ENCODE results near the gene ADK.
"Not testable (repeated sequence)": the region's sequence is repeated elsewhere in the genome, so short reads cannot be mapped to it uniquely, and the experiment has no call there.

ADK gene

DNA sequence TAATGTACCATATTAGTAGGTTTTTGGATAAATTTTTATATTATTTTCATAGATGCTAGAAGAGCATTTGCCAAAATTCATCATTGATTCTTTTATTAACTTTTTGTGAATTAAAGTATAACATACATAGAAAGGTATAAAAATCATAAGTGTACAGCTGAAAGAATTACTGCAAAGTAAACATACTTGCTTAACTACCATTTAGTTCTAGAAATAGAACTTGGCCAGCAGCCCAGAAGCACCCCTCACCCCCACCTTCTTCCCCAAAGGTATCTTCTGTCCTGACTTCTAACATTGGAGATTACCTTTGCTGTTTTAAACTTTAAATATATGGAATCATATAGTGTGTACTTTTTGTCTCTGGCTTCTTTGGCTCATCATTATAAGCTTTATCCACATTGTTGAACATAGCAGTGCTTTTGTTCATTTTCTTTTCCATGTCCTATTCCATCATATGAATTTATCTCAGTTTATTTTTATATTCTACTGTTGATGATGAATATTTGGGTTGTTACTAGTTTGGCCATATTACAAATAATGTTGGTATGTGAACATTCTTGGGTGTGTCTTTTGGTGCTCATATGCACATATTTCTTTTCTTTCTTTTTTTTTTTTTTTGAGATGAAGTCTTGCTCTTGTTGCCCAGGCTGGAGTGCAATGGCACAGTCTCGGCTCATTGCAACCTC, 142.8 kb downstream of the ADK start:
- in situ Hi-C loops (cut with MboI; ENCODE audit: low sequenced_read_pairs), result no loop called here

DNA sequence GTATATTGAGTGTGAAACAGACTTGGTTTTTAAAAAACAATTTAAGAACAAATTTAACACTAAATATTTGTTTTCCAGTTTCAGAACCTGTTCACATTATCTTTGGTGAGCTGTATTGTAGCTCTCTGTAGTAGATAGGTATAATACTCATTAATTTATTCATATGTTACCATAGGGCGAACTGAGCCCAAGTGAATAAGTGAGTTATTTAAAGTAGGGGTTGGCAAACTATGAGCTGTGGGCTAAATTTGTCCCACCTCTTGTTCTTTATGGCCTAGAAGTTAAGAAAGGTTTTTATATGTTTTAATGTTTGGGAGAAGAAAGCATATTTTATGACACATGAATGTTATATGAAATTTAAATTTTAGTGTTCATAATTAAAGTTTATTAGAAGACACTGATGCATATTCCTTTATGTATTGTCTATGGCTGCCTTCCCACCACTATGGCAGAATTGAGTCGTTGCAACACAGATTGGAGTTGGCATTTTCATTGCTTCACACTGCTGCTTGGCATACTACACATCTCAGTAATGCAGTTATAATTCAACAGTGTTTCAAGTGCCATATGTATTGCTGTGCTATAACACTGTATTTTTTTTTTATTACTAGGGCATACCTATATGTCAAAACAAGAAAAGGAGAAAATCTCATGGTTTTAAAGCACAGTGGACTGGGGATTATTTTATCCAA, 146.5 kb downstream of the ADK start:
- in situ Hi-C loops (cut with MboI; ENCODE audit: low sequenced_read_pairs), result no loop called here

DNA sequence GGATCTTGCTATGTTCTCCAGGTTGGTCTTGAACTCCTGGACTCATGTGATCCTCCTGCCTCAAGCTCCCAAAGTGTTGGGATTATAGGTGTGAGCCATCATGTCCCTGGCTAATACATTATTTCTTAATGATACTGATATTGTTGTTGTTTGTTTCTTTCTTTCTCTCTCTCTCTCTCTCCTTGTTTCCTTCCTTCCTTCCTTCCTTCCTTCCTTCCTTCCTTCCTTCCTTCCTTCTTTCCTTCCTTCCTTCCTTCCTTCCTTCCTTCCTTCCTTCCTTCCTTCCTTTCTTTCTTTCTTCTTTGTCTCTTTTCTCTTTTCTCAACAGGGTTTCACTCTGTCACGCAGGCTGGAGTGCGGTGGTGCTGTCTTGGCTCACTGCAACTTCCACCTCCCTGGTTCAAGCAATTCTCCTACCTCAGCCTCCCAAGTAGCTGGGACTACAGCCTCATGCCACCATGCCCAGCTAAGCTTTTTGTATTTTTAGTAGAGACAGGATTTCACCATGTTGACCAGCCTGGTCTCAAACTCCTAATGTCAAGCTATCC, 149.1 kb downstream of the ADK start:
- in situ Hi-C loops (cut with MboI; ENCODE audit: low sequenced_read_pairs), result not testable (repeated sequence)

DNA sequence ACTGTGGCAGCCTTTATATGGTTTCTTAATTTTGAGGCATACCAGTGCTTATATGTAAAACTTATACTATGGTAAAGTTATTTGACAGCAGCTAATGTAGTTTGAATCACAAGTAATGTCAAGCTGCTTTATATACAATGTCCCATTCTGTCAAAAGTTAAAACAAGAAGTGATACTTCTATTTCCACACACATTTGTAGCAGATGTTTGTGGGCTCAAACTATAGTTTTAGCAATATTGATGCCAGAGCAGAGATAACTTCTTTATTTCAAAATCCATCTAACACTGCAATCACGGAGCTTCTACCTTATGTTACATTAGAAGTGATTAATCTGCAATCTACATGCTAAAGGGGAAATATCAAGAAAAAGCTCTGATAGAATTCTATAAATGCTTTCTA, 149.6 kb downstream of the ADK start:
- in situ Hi-C loops (cut with MboI; ENCODE audit: low sequenced_read_pairs), result no loop called here

DNA sequence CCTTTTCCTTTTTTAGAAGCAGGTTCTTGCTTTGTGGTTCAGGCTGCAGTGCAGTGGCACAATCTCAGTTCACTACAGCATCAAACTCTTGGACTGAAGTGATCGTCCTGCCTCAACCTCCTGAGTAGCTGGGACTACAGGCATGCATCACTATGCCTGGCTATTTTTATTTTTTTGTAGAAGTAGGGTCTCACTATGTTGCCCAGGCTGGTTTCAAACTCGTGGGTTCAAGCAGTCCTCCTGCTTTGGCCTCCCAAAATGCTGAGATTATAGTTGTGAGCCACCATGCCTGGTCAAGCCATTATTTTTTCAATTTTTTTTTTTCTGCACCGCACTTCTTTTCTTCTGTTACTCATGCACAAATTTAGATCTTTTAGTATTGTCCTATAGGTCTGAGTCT, 154.7 kb downstream of the ADK start:
- in situ Hi-C loops (cut with MboI; ENCODE audit: low sequenced_read_pairs), result no loop called here

DNA sequence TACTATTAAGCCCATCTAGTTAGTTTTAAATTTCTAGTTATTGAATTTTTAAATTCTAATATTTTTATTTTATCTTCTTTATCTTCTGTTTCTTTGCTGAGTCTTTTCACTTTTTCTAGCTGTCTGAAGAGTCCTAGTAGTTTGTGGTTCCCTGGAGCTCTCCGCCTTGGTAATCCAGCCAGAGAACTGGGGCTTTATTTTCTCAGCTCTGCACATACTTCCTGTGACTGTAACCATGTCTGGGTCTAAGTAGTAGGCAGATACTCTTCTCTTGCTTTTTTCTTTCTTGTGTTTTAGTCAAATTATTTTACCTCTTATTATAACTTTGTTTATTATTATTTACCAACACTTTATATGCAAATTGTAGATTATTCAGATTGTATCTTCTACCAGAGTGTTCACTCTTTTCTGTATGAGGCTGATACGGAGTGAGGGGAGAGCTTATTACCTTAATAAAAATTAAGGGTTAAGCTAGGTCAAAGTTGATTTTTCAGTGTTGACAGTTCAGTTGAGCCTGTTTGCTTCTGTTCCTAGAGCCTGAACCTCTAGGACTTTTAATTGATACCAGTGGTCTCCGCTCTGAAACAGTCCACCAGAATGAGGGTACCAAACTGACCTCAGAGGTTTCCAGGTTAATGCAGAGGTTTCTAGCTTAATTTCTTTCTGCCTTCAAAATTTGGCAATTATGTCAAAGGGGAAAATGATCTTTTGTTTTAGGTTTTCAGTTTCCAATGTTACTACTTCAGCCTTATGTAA, 155.4 kb downstream of the ADK start:
- in situ Hi-C loops (cut with MboI; ENCODE audit: low sequenced_read_pairs), result no loop called here

DNA sequence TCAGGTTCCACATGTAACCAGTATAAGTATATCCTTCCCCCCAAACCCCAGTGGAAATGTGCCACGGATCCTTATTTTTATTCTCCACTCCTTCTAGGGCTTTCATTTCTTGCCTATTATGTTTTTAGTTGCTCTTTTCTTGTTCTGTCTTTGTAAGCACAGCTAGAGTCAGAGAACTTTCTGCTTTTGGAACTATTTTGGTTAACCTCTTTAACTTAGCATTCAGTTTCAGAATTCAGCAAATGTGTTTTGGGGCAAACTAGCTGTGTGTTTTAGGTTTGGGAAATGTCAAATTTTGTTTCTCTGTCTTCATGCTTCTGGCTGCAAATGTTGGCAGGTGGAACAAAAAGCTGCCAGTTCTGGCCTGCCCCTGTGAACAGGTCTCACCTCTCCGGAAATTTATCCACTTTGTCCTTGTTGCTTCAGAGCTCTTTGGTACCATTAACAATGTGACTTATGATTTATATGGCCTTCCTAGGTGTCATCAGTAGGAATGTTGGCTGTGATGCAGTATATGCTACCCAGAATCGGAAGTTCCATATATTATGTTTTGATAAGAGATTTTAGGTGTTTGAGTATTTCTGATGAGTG, 156.1 kb downstream of the ADK start:
- in situ Hi-C loops (cut with MboI; ENCODE audit: low sequenced_read_pairs), result no loop called here

DNA sequence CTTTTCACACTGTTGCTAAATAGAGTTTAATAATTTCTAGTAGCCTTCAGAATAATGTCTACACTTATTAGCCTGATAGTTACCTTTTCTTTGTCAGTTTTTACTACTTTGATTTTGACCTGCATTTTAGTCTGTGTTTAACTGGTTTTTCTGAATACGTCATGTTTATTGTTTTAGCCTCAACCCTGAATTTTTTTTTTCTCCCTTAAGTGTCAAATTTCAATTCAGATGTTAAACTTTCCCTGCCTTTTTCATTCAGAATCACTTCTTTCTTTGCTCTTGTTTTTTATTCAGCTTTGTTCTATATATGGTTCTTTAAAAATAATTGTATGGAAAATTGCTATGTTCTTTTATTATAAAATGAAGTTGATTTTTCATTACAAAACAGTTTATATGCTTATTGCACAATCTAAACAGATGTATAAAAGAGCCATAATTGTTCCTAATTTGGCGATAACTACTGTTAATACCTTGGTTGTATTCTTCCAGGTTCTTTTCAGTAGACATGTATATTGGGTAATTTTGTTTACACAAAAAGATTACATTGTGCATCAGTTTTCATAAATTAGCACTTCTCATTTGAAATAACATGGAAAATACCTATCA, 159.7 kb downstream of the ADK start:
- in situ Hi-C loops (cut with MboI; ENCODE audit: low sequenced_read_pairs), result no loop called here

DNA sequence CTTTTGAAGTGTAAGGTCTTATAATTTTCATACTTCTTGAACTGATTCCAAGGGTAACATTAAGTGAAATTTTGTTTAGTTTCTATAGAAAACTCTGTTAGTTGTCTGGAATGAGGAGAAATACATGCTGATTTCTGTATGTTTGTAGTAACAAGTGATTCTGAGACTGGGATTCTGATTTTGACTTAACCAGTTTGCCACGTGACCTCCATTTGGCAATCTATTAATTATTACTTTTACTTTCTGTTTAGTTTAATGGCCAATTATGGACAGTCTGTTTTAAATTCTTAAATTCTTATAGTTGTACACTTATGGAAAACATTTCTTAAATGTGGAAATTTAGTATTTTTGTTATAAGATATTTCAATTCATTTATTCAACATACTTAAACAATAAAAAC, 163.1 kb downstream of the ADK start:
- in situ Hi-C loops (cut with MboI; ENCODE audit: low sequenced_read_pairs), result no loop called here

DNA sequence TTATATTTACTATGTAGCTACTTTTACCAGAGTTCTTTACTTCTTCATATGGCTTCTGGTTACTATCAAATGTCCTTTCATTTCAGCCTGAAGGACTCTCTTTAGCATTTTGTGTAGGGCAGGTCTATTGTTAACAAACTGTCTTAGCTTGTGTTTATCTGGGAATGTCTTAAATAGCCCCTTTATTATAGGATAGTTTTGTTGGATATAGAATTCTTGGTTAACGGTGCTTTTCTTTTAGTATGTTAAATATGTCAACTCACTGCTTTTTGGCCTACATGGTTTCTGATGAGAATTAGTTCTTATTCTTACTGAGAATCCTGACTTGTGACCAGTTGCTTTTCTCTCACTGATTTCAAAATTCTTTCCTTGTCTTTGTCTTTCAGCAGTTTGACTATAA, 169.0 kb downstream of the ADK start:
- in situ Hi-C loops (cut with MboI; ENCODE audit: low sequenced_read_pairs), result no loop called here

DNA sequence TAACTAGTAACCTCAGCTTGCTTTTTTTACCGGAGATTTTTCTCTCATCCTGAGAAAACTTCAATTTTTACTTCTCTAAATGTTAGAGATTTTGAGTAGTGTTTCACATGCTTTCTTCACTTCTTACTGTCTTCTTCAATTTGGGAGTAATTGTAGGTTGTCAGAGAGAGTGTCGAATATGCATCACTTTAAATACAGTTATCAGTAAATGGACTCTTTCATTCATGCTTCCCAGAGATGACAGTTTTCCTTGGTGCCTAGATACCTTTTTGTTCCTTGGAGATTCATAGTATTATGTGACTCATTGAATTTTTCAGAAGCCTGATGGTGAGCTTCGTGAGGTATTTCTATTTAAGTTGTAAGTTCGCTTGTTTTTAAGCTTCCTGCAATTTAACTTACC, 169.7 kb downstream of the ADK start:
- in situ Hi-C loops (cut with MboI; ENCODE audit: low sequenced_read_pairs), result no loop called here

DNA sequence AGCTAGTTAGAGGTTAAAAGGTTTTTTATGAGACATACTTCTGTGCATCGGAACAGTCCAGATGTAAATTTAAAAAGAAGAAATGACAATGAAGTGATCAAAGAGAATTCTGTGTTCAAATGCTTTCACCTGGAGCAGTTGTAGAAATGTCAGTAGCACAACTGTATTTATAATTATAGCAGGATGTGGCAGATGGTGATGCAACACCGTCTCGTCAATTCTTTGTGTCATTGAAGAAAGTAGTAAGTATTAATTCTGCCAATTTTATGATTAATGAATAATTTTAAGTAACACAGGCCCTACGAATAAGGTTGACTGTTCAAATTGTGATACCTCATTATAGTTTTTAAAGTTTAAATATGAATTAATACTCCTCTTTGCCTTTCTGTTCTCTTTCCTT, 171.1 kb downstream of the ADK start:
- in situ Hi-C loops (cut with MboI; ENCODE audit: low sequenced_read_pairs), result no loop called here

DNA sequence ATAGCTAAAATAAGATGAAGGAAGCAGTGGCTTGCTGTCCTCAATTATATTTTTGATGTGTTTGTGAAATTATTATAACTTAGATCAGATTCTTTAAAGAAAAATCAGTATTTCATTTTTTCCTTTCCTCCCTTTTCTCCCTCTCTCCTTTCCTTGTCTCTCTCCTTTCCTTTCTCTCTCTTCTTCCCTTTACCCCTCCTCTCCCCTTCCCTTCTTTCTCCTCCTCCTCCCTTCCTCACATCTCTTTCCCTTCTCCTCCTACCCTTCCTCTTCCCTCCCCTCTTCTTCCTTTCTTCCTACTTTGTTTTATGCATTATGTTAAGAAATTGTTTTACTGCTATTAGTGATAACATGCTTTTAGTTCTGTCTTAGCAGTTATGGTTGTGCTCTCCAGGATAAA, 171.5 kb downstream of the ADK start:
- in situ Hi-C loops (cut with MboI; ENCODE audit: low sequenced_read_pairs), result no loop called here

DNA sequence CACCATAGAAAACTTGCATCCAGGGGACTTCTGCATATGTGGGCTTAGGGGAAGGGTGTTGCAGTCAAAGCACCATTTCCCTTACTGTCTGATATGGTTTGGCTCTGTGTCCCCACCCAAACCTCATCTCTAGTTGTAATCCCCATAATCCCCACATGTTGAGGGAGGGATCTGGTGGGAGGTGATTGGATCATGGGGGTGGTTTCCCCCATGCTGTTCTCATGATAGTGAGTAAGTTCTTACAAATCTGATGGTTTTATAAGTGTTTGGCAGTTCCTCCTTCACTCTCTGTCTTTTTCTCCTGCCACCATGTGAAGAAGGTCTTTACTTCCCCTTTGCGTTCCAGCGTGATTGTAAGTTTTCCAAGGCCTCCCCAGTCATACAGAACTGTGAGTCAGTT, 177.4 kb downstream of the ADK start:
- in situ Hi-C loops (cut with MboI; ENCODE audit: low sequenced_read_pairs), result no loop called here

DNA sequence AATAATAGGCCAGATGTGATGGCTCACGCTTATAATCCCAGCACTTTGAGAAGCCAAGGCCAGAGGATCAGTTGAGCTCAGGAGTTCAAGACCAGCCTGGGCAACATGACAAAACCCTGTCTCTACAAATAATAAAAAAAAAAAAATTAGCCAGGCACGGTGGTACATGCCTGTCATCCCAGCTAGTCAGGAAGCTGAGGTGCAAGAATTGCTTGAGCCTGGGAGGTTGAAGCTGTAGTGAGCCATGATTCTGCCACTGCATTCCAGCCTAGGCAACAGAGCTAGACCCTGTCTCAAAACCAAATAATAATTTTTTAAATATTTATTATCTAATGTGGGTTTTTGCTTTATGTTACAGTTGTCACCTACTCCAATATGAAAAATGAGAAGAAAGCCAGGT, 178.9 kb downstream of the ADK start:
- in situ Hi-C loops (cut with MboI; ENCODE audit: low sequenced_read_pairs), result no loop called here

DNA sequence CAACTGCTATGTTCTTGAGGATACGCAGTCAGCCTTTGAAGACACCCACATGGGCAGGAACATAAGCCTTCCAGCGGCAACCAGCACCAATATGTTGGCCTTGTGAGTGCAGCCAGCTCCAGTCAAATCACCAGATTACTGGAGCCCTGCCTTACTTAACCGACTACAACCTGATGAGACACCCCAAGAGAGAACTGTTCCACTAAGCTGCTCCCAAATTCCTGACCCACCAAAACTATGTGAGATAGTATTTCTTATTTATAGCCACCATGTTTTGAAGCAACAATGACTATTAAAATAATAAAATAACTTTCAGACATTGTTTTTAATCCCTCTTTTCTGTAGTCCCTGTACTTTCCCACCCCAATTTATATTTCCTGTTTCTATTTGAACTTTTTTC, 179.6 kb downstream of the ADK start:
- in situ Hi-C loops (cut with MboI; ENCODE audit: low sequenced_read_pairs), result no loop called here

DNA sequence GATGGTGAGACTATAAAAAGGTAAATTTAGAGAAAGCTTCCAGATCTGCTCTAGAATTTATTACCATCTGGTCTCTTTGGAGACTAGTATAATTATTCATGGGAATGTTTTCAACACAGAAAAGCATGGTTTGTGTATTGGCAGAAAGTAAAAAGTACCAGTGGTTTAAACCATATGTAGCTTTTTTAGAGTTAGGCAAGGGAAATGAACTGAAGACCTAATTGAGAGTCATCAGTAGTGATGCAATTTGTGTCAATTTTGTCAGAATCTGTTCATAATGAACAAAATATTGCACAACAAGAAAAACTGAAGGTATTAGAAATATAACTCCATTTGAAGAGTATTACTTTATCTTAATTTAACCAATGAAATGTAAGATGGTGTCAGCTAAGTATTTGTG, 181.4 kb downstream of the ADK start:
- in situ Hi-C loops (cut with MboI; ENCODE audit: low sequenced_read_pairs), result no loop called here

DNA sequence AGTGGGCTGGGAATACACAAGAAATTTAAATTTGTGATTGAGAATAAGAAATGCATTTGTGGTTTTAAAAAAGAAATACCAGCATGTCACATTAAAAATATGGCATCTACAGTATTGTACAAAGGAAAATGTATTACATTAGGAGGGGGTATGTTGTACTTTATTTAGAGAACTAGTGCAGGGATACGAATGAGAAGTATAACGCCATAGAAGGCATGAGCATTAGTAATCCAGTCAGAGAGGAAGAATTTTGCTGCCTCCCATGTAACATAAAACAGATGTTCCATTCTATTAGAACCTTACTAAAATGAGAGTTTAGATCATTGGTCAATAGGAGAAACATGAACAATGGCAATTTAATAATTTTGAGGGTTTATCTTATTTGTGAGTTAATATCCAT, 182.2 kb downstream of the ADK start:
- in situ Hi-C loops (cut with MboI; ENCODE audit: low sequenced_read_pairs), result no loop called here

DNA sequence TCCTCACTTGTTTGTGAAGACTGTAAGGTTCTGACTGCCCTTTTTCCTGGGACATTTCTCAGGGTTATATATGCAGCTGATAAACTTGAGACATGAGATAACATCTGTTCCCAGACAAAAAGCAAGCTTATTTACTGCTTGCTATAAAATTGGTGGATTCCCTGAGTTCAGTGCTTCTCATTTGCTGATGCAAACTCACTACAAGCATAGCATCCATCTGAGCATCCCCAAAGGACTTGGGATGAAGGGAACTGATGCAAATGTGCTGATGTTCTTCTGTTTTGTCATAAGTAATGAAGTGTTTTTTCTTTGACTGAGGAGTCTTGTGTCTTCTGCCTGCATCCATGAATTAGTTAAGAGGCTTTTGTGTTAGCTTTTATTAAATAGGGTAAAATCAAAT, 183.2 kb downstream of the ADK start:
- in situ Hi-C loops (cut with MboI; ENCODE audit: low sequenced_read_pairs), result no loop called here

DNA sequence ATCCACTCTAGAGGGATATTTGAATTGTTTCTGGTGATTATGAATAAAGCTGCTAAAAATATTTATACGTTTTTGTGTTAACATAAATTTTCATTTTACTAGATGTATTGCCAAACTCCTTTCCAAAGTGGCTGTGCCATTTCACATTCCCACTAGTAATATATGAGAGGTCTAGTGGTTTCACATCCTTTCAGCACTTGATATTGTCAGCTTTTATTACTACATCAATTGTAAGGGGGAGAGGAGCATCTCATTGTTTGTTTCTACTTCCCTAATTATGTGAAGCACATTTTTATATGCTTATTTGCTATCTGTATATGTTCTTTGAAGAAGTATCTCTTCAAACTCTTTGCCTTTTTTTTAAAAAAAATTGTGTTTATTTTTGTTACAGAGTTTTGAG, 184.5 kb downstream of the ADK start:
- in situ Hi-C loops (cut with MboI; ENCODE audit: low sequenced_read_pairs), result no loop called here

DNA sequence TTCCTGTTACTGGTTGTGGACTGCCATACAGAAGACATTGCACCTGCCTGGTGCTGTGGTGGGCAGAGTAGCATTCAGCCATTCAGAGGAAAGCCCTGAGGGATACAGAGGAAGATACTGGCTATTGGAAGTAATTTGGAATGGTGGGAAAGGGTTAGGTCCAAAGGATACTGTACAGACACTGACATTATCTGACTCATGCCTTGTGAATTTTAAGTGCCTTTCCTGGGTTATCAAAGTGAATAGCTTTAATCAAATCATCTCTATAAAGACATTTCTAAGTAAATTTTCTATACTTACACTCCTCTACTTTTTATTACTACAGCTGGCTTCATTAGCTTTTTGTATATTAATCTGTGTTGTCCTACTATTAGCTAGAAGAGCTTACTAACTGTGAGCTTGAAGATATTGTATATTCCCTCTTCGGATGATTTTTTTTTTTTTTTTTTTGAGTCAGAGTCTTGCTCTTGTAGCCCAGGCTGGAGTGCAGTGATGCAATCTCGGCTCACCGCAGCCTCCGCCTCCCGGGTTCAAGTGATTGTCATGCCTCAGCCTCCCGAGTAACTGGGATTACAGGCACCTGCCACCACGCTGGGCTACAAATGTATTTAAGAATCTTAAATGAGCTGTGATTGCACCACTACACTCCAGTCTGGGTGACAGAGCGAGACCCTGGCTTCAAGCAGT, 186.5 kb downstream of the ADK start:
- in situ Hi-C loops (cut with MboI; ENCODE audit: low sequenced_read_pairs), result no loop called here

Data from hTERT RPE-1 (cell line).